ENCODE data around the gene PKD1.

The PKD1 gene

GRCh38 chr16:2095315-2095853 is 40.3 kb downstream of the PKD1 start:
- H3K27ac ChIP-seq = no peak overlapping the region
- TF ChIP-seq CTCF (IDR thresholded peaks at IDR 0.05) (no peak), ZFX (IDR thresholded peaks at IDR 0.05; ENCODE audit: borderline replicate concordance) (no peak)

GRCh38 chr16:2093793-2094192 is 41.9 kb downstream of the PKD1 start:
- TF ChIP-seq ZFX (IDR thresholded peaks at IDR 0.05; ENCODE audit: borderline replicate concordance) (no peak), CTCF (IDR thresholded peaks at IDR 0.05) (no peak)
- H3K27ac ChIP-seq = no peak overlapping the region

GRCh38 chr16:2092866-2093265 is 42.8 kb downstream of the PKD1 start:
- H3K27ac ChIP-seq = 0 out of 2 replicates have a peak overlapping the region, but pooled peaks have one; percentile 8
- no peak for TF ChIP-seq CTCF (IDR thresholded peaks at IDR 0.05)
- no peak for TF ChIP-seq ZFX (IDR thresholded peaks at IDR 0.05; ENCODE audit: borderline replicate concordance)

GRCh38 chr16:2092256-2092620 is 43.5 kb downstream of the PKD1 start:
- peak overlapping the region; percentile 93 for H3K27ac ChIP-seq
- TF ChIP-seq CTCF (IDR thresholded peaks at IDR 0.05) = no peak
- TF ChIP-seq ZFX (IDR thresholded peaks at IDR 0.05; ENCODE audit: borderline replicate concordance) = no peak

- TF ChIP-seq ZFX (IDR thresholded peaks at IDR 0.05; ENCODE audit: borderline replicate concordance) = no peak
- no peak for TF ChIP-seq CTCF (IDR thresholded peaks at IDR 0.05)
- H3K27ac ChIP-seq = peak overlapping the region; percentile 93
Observed at GRCh38 chr16:2091547-2092255, 44.0 kb downstream of the PKD1 start.

- TF ChIP-seq ZFX (IDR thresholded peaks at IDR 0.05; ENCODE audit: borderline replicate concordance) = no peak
- peak; percentile 82 for TF ChIP-seq CTCF (IDR thresholded peaks at IDR 0.05)
- peak overlapping the region; percentile 93 for H3K27ac ChIP-seq
Observed at GRCh38 chr16:2090777-2091546, 44.7 kb downstream of the PKD1 start.

- peak overlapping the region; percentile 93 for H3K27ac ChIP-seq
- TF ChIP-seq CTCF (IDR thresholded peaks at IDR 0.05) (no peak), ZFX (IDR thresholded peaks at IDR 0.05; ENCODE audit: borderline replicate concordance) (no peak)
Observed at GRCh38 chr16:2090481-2090776, 45.3 kb downstream of the PKD1 start.
